ENCODE data around the gene GDF11. TPM values are rescaled to one million over a fixed set of nuclear protein-coding genes. Genes with fewer than 3 reads are reported as not detected.

The GDF11 gene
- total RNA-seq, 1 donor = 4.7 TPM

DNA sequence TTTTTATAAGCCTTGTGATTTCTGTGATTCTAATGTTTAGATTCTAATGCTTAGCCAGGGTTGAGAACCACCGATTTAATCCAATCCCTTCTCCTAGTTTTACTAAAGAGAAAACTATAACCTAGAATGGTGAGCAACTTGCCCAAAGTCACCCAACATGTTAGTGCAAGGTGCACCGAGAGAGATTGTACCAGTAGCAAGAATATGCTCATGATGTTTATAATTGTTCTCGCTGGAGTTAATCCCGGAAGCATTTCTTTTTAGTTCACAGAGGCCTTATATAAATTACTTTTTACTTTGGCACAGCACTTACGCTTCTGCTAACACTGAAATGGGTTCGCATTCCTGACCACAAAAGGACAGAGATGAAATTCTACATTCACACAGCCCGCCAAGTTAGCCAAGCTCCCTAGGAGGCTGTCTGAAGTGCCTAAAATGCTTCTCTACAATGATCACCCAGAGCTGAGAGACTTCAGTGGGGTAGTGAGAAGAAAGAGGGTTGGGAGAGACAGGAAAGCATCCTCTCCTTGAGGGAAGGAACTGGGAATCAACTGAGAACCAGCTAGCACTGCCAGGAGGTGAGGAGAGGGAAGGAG, 27.7 kb upstream of the GDF11 start:
- peak overlapping the region; percentile 77 for H3K4me3 ChIP-seq (ENCODE audit: low read depth, low read length)
- no peak for DNase-seq (ENCODE audit: low read depth)

GRCh38 chr12:55715833-55716581, 26.9 kb upstream of the GDF11 start, which contains the start of gene BLOC1S1:
Gene BLOC1S1 (plus strand): TSS chr12:55716046. CDS start chr12:55716052, 6 bp downstream.
- DNase-seq (ENCODE audit: low read depth) = peak; percentile 93
- H3K4me3 ChIP-seq (ENCODE audit: low read depth, low read length) = peak within 1 kb of the TSS; percentile 77
- TF ChIP-seq, protein P1, sequence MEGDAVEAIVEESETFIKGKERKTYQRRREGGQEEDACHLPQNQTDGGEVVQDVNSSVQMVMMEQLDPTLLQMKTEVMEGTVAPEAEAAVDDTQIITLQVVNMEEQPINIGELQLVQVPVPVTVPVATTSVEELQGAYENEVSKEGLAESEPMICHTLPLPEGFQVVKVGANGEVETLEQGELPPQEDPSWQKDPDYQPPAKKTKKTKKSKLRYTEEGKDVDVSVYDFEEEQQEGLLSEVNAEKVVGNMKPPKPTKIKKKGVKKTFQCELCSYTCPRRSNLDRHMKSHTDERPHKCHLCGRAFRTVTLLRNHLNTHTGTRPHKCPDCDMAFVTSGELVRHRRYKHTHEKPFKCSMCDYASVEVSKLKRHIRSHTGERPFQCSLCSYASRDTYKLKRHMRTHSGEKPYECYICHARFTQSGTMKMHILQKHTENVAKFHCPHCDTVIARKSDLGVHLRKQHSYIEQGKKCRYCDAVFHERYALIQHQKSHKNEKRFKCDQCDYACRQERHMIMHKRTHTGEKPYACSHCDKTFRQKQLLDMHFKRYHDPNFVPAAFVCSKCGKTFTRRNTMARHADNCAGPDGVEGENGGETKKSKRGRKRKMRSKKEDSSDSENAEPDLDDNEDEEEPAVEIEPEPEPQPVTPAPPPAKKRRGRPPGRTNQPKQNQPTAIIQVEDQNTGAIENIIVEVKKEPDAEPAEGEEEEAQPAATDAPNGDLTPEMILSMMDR (IDR thresholded peaks at IDR 0.05; ENCODE audit: insufficient read depth, low read length) = no peak

More for the DNA sequence above, 27.7 kb upstream of the GDF11 start:
- TF ChIP-seq, protein P1 (IDR thresholded peaks at IDR 0.05; ENCODE audit: insufficient read depth, low read length) = no peak

GRCh38 chr12:55716582-55716957, 26.4 kb upstream of the GDF11 start:
- peak overlapping the region; percentile 77 for H3K4me3 ChIP-seq (ENCODE audit: low read depth, low read length)
- TF ChIP-seq, protein P1 (IDR thresholded peaks at IDR 0.05; ENCODE audit: insufficient read depth, low read length) = no peak
- DNase-seq (ENCODE audit: low read depth) = no peak

- TF ChIP-seq, protein P1 (IDR thresholded peaks at IDR 0.05; ENCODE audit: insufficient read depth, low read length) = no peak
Measured at GRCh38 chr12:55717011-55718007, 25.6 kb upstream of the GDF11 start.

GRCh38 chr12:55718015-55718414, 24.9 kb upstream of the GDF11 start:
- TF ChIP-seq, protein P1 (IDR thresholded peaks at IDR 0.05; ENCODE audit: insufficient read depth, low read length) = no peak
- H3K4me3 ChIP-seq (ENCODE audit: low read depth, low read length) = peak overlapping the region; percentile 35
- DNase-seq (ENCODE audit: low read depth) = no peak

More at GRCh38 chr12:55717011-55718007, 25.6 kb upstream of the GDF11 start:
- DNase-seq (ENCODE audit: low read depth) = no peak
- H3K4me3 ChIP-seq (ENCODE audit: low read depth, low read length) = peak overlapping the region; percentile 77

GRCh38 chr12:55718624-55719275, 24.2 kb upstream of the GDF11 start:
- no peak for DNase-seq (ENCODE audit: low read depth)
- TF ChIP-seq, protein P1 (IDR thresholded peaks at IDR 0.05; ENCODE audit: insufficient read depth, low read length) = no peak
- no peak overlapping the region for H3K4me3 ChIP-seq (ENCODE audit: low read depth, low read length)

Measured in fibroblast of the aortic adventitia (primary cell).